ENCODE results near the gene CD99L2.
A peak's percentile ranks its signal among the peaks of the same experiment; 100 is the strongest.

The CD99L2 gene

DNA sequence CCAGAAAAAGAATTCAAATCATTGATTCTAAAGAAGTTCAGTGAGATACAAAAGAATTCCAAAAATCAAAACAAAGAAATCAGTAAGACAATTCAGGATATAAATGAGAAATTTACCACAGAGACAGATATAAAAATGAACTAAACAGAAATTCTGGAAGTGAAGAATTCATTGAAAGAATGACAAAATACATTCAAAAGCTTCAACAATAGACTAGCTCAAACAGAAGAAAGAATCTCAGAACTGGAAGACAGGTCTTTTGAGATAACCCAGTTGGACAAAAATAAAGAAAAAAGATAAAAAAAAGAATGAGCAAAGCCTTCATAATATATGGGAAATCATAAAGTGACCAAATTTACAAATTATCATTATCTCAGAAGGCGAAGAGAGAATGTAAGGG is 41.7 kb downstream of the CD99L2 start:
- TF ChIP-seq, protein P1, sequence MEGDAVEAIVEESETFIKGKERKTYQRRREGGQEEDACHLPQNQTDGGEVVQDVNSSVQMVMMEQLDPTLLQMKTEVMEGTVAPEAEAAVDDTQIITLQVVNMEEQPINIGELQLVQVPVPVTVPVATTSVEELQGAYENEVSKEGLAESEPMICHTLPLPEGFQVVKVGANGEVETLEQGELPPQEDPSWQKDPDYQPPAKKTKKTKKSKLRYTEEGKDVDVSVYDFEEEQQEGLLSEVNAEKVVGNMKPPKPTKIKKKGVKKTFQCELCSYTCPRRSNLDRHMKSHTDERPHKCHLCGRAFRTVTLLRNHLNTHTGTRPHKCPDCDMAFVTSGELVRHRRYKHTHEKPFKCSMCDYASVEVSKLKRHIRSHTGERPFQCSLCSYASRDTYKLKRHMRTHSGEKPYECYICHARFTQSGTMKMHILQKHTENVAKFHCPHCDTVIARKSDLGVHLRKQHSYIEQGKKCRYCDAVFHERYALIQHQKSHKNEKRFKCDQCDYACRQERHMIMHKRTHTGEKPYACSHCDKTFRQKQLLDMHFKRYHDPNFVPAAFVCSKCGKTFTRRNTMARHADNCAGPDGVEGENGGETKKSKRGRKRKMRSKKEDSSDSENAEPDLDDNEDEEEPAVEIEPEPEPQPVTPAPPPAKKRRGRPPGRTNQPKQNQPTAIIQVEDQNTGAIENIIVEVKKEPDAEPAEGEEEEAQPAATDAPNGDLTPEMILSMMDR (IDR thresholded peaks at IDR 0.05; ENCODE audit: insufficient read depth, low read depth, low read length, missing control alignments): no peak
- no peak for DNase-seq (ENCODE audit: low read depth)

DNA sequence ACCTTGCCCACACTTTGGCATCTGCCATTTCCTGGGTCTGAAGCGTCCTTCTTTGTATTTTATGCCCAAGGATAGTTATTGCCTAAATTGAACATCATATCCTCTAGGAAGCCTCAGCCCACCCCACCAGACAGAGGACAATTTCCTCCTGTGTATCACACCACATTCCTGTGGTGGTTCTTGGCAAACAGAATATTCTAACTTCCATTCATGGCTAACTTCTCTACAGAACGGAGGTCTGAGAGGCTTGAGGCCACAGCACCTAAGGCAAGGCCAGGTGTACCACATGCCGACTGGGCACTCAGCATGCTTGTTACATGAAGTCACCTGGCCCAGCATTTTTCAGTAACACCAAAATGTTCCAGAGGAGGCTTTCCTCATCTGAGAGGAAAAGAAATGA is 42.4 kb downstream of the CD99L2 start:
- TF ChIP-seq, protein P1 (IDR thresholded peaks at IDR 0.05; ENCODE audit: insufficient read depth, low read depth, low read length, missing control alignments): no peak
- peak; percentile 64 for DNase-seq (ENCODE audit: low read depth)
- no peak overlapping the region for H3K4me3 ChIP-seq (ENCODE audit: low read length)

More for the DNA sequence above, 41.7 kb downstream of the CD99L2 start:
- no peak overlapping the region for H3K4me3 ChIP-seq (ENCODE audit: low read length)

DNA sequence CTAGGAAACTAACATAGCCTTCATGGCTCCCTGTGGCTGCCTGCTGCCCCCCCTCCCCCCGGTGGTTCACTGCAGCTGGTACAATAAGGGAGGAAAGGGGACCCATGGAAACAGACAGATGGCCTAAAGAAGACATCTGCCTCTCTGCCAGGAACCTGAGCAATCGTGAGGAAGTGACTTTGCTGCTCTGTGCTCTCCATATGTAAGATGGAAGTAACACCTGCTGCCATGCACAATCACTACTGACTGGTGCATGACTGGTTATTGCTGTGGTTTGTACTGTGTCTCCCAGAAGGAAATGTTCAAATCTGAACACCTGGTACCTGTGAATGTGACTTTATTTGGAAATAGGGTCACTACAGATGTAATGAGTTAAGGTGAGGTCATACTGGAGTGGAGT is 43.6 kb downstream of the CD99L2 start:
- DNase-seq (ENCODE audit: low read depth): peak; percentile 19
- H3K4me3 ChIP-seq (ENCODE audit: low read length): no peak overlapping the region
- TF ChIP-seq, protein P1 (IDR thresholded peaks at IDR 0.05; ENCODE audit: insufficient read depth, low read depth, low read length, missing control alignments): no peak

DNA sequence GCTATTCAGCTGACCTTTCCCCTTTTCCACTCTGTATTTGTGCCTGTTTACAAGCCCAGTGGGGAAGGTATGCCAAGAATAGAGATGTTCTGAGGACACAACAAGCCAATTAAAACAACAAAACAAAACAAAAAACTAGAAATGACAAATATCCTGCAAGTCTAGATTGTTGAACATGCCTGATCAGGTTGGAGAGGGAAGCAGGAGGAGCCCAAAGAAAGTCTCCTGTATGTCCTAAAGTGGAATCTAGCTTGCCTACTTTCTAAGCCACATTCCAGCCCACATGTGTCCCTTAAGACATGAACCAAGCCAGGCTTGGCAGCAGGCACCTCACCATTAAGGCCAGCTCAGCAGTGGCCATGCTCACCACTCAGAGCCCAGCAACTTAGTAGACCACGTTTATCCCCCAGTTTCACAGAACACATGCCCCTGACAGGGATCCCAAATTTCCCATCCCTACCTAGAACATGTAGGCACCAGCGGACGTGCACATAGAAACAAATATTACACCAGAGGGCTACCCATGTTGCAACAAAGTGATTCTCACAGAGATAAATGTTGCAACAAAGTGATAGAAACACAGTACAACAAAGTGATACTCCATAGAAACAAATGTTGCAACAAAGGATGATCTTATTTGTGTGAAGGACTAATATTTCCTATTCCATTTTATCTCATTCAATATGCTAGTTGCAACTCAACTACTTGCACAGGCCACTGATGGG is 48.3 kb downstream of the CD99L2 start:
- TF ChIP-seq, protein P1 (IDR thresholded peaks at IDR 0.05; ENCODE audit: insufficient read depth, low read depth, low read length, missing control alignments): no peak

DNA sequence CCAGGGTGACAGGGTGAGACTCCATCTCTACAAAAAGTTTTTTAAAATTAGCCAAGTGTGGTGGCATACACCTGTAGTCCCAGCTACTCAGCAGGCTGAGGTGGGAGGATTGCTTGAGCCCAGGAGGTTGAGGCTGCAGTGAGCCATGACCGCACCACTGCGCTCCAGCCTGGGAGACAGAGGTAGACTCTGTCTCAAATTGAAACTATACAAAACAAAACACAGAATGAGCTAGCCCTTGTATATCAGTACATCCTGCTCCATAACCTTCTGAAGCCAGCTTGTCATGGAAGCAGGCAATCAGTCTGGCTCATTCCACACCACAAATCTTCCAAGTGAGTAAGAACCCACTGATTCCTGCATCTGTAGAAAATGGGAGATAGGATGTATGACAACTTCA is 49.0 kb downstream of the CD99L2 start:
- TF ChIP-seq, protein P1 (IDR thresholded peaks at IDR 0.05; ENCODE audit: insufficient read depth, low read depth, low read length, missing control alignments): no peak
- no peak for DNase-seq (ENCODE audit: low read depth)
- H3K4me3 ChIP-seq (ENCODE audit: low read length): no peak overlapping the region

More for the DNA sequence above, 48.3 kb downstream of the CD99L2 start:
- peak; percentile 85 for DNase-seq (ENCODE audit: low read depth)
- H3K4me3 ChIP-seq (ENCODE audit: low read length): no peak overlapping the region

DNA sequence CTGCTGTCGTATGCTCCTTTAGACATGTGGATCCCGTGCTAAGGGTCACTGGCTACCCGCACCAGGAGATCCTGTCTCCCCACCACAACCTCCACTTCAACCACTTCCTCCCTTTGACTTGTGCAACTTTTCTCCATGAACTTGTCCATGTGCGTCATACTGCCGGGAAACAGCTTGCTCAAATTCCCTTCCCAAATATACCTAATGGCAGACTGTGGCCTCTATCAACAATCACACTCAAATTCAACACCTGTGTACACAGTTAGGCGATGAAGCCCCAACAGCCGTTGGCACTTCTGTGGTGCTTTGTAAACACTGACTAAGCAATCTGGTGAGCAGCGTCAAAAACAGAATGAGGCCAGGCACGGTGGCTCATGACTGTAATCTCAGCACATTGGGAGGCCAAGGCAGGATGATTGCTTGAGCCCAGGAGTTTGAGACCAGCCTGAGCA is 49.5 kb downstream of the CD99L2 start:
- TF ChIP-seq, protein P1 (IDR thresholded peaks at IDR 0.05; ENCODE audit: insufficient read depth, low read depth, low read length, missing control alignments): no peak
- peak; percentile 93 for DNase-seq (ENCODE audit: low read depth)
- no peak overlapping the region for H3K4me3 ChIP-seq (ENCODE audit: low read length)

DNA sequence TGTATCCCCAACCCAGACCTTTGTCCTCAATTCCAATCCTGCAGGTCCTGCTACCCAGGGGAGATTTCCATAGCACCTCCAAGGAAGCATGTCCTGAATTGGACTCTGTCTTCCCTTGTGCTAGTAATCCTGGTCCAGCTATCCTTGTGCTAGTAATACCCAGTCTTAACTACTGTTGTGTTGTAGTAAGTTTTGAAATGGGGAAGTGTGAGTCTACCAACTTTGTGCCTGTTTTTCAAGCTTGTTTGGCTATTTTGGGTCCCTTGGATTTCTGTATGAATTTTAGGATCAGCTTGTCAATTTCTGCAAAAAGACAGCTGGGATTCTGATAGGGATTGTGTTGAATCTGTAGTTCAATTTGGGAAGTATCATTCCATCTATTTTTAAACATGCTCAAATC is 51.4 kb downstream of the CD99L2 start:
- no peak overlapping the region for H3K4me3 ChIP-seq (ENCODE audit: low read length)
- DNase-seq (ENCODE audit: low read depth): no peak
- TF ChIP-seq, protein P1 (IDR thresholded peaks at IDR 0.05; ENCODE audit: insufficient read depth, low read depth, low read length, missing control alignments): no peak

All from epithelial cell of esophagus (primary cell).